MM.1S (cell line): ENCODE results near the gene CDH4.

Experiments used
- CTCF ChIP-seq: fragments of 300-600 bp; sonication (generic); IDR thresholded peaks from 2 replicates; pipeline ENCODE4 v1.5.1; 2016; ENCODE audit warnings: antibody characterized with exemption, low read length, mixed read lengths
- EZH2 ChIP-seq: fragments of 300-600 bp; sonication (generic); optimal IDR thresholded peaks from 2 replicates; pipeline ENCODE3; 2017; ENCODE audit warnings: low read depth, mild to moderate bottlenecking, antibody characterized with exemption, low read length, mixed read lengths

GRCh38 chr20:61331543-61331942, 79.5 kb downstream of the CDH4 start:
- TF ChIP-seq CTCF (no peak), EZH2 (no peak)
